ENCODE results near the gene OSBPL5.
"Not testable (repeated sequence)": the region's sequence is repeated elsewhere in the genome, so short reads cannot be mapped to it uniquely, and the experiment has no call there.

OSBPL5 gene

GRCh38 chr11:3121416-3121815 lies 43.7 kb downstream of the OSBPL5 start:
- DNase-seq (ENCODE audit: low read depth), result no peak

DNA sequence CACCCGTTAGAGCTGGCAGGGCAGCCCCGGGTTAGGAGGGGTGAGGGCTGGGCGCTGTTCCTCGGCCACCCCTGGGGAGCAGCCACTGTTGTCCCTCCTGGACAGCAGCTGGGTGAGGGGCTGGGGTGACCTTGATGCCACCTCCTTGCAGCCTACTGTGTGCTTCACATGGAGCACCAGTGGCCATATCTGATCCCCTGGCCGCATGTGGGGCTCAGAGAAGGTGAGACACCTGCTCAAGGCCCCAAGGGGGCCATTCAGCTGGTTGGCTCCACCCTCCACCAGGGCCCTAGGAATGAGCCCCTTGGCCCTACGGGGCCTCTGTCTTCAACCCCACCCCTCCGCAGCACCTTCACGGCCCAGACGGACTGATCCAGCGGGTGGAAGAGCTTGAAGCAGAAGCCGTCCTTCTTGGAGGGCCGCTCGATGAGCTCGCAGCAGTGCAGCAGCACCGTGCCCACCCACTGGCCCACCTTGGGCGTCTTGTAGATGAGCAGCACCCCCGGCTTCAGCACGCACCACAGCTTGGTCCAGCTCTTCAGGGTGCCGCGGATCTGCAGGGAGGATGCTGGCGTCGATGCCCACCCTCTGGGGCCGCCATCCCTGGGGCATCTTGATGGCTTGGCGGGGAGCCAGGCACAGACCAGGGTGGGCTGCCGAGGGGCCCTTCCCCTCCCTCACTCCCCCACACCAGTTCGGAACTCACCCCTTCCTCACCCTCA lies 44.9 kb downstream of the OSBPL5 start:
- DNase-seq (ENCODE audit: low read depth), result no peak

- DNase-seq (ENCODE audit: low read depth), result no peak
Observed at GRCh38 chr11:3119141-3119821, 45.8 kb downstream of the OSBPL5 start.

- DNase-seq (ENCODE audit: low read depth), result no peak
Observed at GRCh38 chr11:3115321-3115720, 49.8 kb downstream of the OSBPL5 start.

- DNase-seq (ENCODE audit: low read depth), result not testable (repeated sequence)
Observed at GRCh38 chr11:3113661-3114060, 51.4 kb downstream of the OSBPL5 start.

- no peak for DNase-seq (ENCODE audit: low read depth)
Observed at GRCh38 chr11:3111919-3112690, 53.0 kb downstream of the OSBPL5 start.

DNA sequence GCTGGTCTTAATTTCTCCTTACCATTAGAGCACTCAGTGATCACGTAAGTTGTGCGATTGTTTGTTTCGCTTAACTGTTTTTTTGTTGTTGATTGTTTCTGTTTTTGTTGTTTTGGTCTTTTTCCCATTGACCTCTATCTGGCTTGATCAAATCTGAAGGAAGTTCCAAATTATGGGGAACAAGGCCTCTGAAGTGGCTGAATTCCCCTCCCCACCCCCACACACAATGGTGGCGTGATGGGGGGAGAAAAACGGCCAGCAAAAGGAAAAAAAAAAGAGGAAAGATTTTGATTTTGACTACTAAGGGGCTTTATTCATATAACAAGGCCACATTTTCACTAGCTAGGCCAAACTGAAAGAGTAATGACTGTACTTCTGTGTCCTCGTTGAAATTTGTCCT lies 53.6 kb downstream of the OSBPL5 start:
- no peak for DNase-seq (ENCODE audit: low read depth)

DNA sequence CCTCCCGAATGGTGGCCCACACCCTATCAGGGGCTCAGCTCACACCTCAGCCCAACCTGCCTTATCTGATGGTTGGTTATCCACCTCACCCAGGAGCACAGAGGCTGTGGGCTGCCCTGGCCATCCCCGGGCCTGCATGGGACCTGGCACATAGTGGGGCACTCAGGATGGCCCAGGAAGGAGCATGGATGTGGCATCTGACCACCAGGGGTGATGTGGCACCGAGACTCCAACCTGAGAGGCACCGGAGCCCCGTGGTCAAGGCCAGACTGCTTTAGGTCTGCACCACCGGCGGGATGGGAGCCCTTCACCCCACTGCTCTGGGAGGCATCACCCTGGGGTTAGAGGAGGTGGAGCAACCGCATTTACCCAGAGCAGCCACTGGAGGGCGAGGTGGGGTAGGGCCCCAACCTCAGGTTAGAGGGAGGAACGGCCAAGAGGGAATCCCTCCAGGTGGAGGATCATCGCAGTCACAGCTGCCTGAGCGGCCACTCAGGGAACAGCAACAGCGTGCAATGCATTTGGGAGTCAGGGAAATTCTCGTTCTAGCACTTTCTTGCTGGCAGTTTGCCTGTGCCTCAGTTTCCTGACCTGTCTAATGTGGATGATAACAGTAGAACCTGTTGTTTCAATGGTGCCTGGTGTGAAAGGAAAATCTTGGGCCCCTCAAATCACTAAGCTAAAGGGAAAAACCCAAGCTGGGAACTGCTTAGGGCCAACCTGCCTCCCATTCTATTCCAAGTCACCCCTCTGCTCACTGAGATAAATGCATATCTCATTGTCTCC lies 55.0 kb downstream of the OSBPL5 start:
- DNase-seq (ENCODE audit: low read depth), result no peak

DNA sequence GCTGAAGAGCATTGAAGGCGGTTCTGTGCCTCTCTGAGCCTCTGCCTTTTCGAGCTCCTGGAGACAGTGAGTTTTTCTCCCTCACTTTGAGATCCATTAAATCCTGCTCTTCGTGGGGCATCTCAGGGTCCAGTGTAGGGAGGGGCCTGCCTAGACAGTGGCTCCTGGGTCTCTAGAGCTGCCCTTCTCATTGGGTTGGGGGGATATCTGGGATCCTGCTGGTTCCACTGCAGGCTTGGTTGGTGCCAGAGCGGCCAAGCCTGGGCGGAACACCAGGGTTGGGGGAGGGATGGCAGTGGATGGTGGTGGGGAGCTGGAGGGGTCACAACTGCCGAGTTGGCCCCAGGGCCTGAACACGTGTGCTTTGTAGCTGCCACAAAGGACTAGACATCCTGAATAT lies 55.7 kb downstream of the OSBPL5 start:
- no peak for DNase-seq (ENCODE audit: low read depth)

DNA sequence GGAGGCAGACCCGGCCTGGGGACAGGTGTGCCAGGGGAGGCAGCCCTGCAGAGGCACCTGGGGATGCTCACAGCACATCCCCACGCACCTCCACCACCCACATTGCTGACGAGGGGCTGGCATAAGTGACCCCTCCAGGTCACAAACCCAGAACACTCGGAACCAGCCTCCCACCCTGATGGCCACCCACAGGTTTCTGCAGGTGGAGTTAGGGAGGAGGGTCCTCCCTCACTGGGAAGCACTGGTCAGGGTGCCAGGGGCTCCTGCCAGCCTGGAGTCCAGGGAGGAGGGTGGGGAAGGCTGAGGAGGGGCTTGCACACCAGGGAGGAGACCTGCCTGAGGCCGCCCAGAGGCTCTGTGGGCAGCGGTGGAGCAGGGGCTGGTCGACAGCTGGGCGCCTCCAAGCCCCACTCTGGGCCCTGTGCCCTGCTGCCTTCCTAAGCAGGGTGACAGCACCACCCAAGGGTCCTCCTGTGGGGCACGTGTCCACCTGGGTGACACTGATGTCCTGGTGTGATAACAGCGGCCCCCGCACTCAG lies 56.9 kb downstream of the OSBPL5 start:
- DNase-seq (ENCODE audit: low read depth), result no peak

GRCh38 chr11:3107608-3108182 lies 57.4 kb downstream of the OSBPL5 start:
- no peak for DNase-seq (ENCODE audit: low read depth)

GRCh38 chr11:3106736-3107524 lies 58.2 kb downstream of the OSBPL5 start:
- DNase-seq (ENCODE audit: low read depth), result no peak

- no peak for DNase-seq (ENCODE audit: low read depth)
Observed at GRCh38 chr11:3105791-3106735, 59.0 kb downstream of the OSBPL5 start.

DNA sequence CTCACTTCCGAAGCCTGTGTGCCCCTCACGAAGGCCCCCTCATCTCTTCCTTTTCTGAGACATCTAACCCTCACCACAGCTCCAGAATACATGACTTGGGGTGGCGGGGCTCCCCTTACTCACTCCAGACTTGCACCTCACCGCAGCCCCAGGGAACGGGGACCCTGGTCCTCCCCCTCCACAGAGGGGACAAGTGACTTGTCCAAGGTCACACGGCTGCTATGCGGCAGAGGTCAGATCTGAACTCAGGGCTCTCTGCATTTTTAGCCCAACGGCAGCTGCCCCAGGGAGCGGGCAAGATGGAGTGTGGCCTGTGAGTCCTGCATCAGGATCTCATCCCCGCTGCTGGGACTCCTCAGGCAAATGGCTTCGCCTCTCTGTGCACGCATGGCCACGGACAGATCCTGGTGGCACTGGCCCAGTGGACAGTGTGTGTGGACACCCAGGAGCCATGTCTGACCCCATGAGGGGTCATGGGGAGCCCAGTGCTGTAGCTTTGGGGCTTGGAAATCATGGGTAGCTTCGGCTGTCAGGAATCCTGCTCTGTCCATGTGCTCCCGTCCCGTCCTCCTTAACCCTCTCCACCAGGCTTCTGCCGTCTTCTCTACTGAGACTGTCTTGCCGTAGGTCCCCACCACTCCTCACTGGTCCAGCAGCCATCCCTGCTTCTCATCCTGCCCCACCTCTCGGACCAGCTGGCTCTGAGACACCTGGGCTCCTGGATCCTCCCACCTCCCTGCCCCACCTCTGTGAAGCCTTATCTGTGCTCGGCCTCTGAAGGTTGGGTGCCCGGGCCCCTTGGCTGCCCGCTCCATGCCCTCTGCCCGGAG lies 59.9 kb downstream of the OSBPL5 start:
- DNase-seq (ENCODE audit: low read depth), result no peak

- no peak for DNase-seq (ENCODE audit: low read depth)
Observed at GRCh38 chr11:3104051-3104714, 60.9 kb downstream of the OSBPL5 start.

- no peak for DNase-seq (ENCODE audit: low read depth)
Observed at GRCh38 chr11:3103076-3103475, 62.0 kb downstream of the OSBPL5 start.

GRCh38 chr11:3102641-3102921 lies 62.5 kb downstream of the OSBPL5 start:
- no peak for DNase-seq (ENCODE audit: low read depth)

DNA sequence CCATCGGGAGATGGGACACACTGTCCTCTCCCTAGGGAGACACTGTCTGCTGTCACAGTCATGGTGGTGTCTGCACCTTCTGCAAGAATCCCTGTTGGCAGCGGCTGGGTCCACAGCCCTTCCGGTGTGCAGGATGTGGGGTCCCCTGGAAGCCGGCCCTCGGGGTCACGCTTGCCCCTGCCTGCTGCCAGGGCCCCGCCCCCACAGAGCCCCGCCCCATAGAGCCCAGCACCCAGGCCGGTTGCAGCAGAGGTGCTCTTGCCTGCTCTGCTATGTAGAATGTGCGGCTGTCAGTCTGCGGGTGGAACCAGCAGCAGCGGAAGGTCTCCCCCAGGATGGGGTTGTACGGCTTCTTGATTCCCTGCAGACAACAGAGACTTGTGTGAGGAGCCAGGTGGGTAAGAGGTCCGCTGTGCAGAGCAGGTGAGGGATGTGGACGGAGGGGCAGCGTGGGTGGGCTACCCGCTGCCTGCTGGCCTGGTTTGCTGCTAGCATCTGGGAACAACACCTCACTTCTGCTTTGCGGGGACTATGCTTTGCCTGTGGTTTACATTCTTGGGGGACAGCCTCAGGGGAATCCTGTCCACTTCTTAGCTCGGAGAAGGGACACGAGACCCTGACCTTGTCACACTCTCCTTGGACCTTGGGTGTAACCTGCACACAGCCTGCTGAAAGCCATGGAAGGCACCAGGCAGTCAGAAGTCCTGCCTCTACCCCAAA lies 63.0 kb downstream of the OSBPL5 start:
- DNase-seq (ENCODE audit: low read depth), result no peak

Measured in GM04504 (cell line).